Kidney (tissue), 14 donors: Measurements from ENCODE around the gene DLG2. TPM values are rescaled to one million over a fixed set of nuclear protein-coding genes. Genes with fewer than 3 reads are reported as not detected.
"Not testable (repeated sequence)": the region's sequence is repeated elsewhere in the genome, so short reads cannot be mapped to it uniquely, and the experiment has no call there.

ENCODE experiments used
- DNase-seq, 5 donors: peaks; one replicate each; pipeline ENCODE4 v3.0.0-alpha.2; 2013 to 2020
- FAIRE-seq: peaks from 2 replicates; lab custom pipeline; 2012; peaks lifted over from hg19 to GRCh38; lab: Jason Lieb, UNC
- H3K27ac ChIP-seq, 2 donors: one replicate each; pipeline ENCODE4 v1.7.0; 2013; ENCODE audit warnings: low read depth in 2 of 2, low read length in 2 of 2, inconsistent platforms in 1 of 2
- H3K27me3 ChIP-seq: one replicate; pipeline ENCODE4 v1.7.1; 2013; ENCODE audit warnings: low read length, inconsistent platforms; ENCODE audit not compliant: control insufficient read depth, insufficient read depth
- H3K36me3 ChIP-seq, 3 donors: one replicate each; pipeline versions ENCODE4 v1.7.0 to v1.7.1; 2013; ENCODE audit warnings: low read length in 3 of 3, control low read depth in 1 of 3, inconsistent platforms in 1 of 3; ENCODE audit not compliant: insufficient read depth in 3 of 3, control insufficient read depth in 2 of 3
- H3K4me1 ChIP-seq, 3 donors: one replicate each; pipeline versions ENCODE4 v1.7.0 to v1.7.1; 2013; ENCODE audit warnings: low read length in 3 of 3, inconsistent platforms in 1 of 3, low read depth in 1 of 3; ENCODE audit not compliant: control insufficient read depth in 2 of 3, insufficient read depth in 2 of 3
- H3K4me3 ChIP-seq, 3 donors: one replicate each; pipeline versions ENCODE4 v1.7.0 to v1.8.1; 2013; ENCODE audit warnings: low read length in 3 of 3, control low read depth in 1 of 3, inconsistent platforms in 1 of 3
- H3K9ac ChIP-seq, 3 donors: one replicate each; pipeline versions ENCODE4 v1.7.0 to v1.7.1; 2013; ENCODE audit warnings: low read length in 3 of 3, control low read depth in 1 of 3, inconsistent platforms in 1 of 3
- H3K9me3 ChIP-seq, 3 donors: one replicate each; pipeline versions ENCODE4 v1.7.0 to v1.7.1; 2013; ENCODE audit warnings: low read length in 3 of 3, control low read depth in 1 of 3, inconsistent platforms in 1 of 3; ENCODE audit not compliant: control insufficient read depth in 2 of 3, insufficient read depth in 1 of 3
- CTCF ChIP-seq: IDR thresholded peaks from 3 replicates; pipeline ENCODE4 v1.5.1; 2012; ENCODE audit warnings: mild to moderate bottlenecking, moderate library complexity, borderline replicate concordance; ENCODE audit not compliant: insufficient read depth; ENCODE audit errors: extremely low read depth
- intact Hi-C: fragments of 100-400 bp; cut with DNase I; formaldehyde crosslinking; loops from one replicate; pipeline ENCODE4 v1.11.1; 2022
- polyA plus RNA-seq: library from polyadenylated mRNA; stranded (reverse); fragments of 350-450 nt; fragmentation: Illumina TruSeq; extraction: RNeasy Lipid Tissue Mini Kit (QIAGEN cat#74804); gene quantifications from one replicate; pipeline ENCODE4 v1.2.3, GENCODE V29; 2014; ENCODE audit warnings: low read depth, low replicate concordance; ENCODE audit not compliant: insufficient read depth
- total RNA-seq: library from RNA; stranded (reverse); fragmentation: NEBNext Ultra II Directional; extraction: Animal tissue kit (Norgen Biotek cat#: 25700); gene quantifications from one replicate; pipeline ENCODE4 v1.2.1, GENCODE V29; 2021
- donor health status: control.
- donor health status: control.
- donor health status: control.
- donor health status: control.
- donor health status: control.
- donor health status: DM: yes; HTN: yes; CAD: no.
- donor health status: Normal renal cell carcinoma (clear cell type).

The DLG2 gene
- total and polyA plus RNA-seq, 2 donors from 2014 or later = 2.9 to 7.2 TPM

- Histone ChIP-seq H3K27me3 (no peaks in the 10 kb centered on the region), H3K9me3 (peaks cover 0 to 3% (median 0%) of the 10 kb centered on the region in 3 donors), H3K27ac (no peak overlapping the region), H3K4me3 (no peak overlapping the region), H3K9ac (no peak overlapping the region), H3K4me1 (no peaks in the 10 kb centered on the region), H3K36me3 (no peaks in the 10 kb centered on the region)
- DNase-seq (no peak), FAIRE-seq (no peak)
- intact Hi-C loops = no loop called here
- no peak for TF ChIP-seq CTCF
These were observed 280.7 kb downstream of the DLG2 start for GRCh38 chr11:85346484-85346883.

GRCh38 chr11:85340846-85341245 is 286.3 kb downstream of the DLG2 start:
- H3K27ac ChIP-seq, H3K9ac ChIP-seq, H3K36me3 ChIP-seq, H3K4me3 ChIP-seq, DNase-seq, H3K4me1 ChIP-seq, intact Hi-C loops, H3K9me3 ChIP-seq, H3K27me3 ChIP-seq, FAIRE-seq: not testable (repeated sequence)

GRCh38 chr11:85318573-85318972 is 308.6 kb downstream of the DLG2 start:
- Histone ChIP-seq H3K27ac (no peak overlapping the region), H3K9ac (no peak overlapping the region), H3K9me3 (peaks cover 0 to 2% (median 0%) of the 10 kb centered on the region in 3 donors), H3K36me3 (no peaks in the 10 kb centered on the region), H3K4me3 (no peak overlapping the region), H3K27me3 (no peaks in the 10 kb centered on the region), H3K4me1 (no peaks in the 10 kb centered on the region)
- FAIRE-seq (no peak), DNase-seq (no peak)
- intact Hi-C loops = no loop called here
- no peak for TF ChIP-seq CTCF

GRCh38 chr11:85316967-85317366 is 310.2 kb downstream of the DLG2 start:
- Histone ChIP-seq H3K4me3 (no peak overlapping the region), H3K9ac (no peak overlapping the region), H3K27me3 (no peaks in the 10 kb centered on the region), H3K27ac (no peak overlapping the region), H3K4me1 (no peaks in the 10 kb centered on the region), H3K9me3 (peaks cover 0 to 2% (median 0%) of the 10 kb centered on the region in 3 donors), H3K36me3 (no peaks in the 10 kb centered on the region)
- intact Hi-C loops = no loop called here
- DNase-seq (peak in 1 of 5 donors; percentile 3), FAIRE-seq (no peak)
- no peak for TF ChIP-seq CTCF
